ENCODE results near the gene PCYT1B.
A peak's percentile ranks its signal among the peaks of the same experiment; 100 is the strongest.
"Not testable (repeated sequence)": the region's sequence is repeated elsewhere in the genome, so short reads cannot be mapped to it uniquely, and the experiment has no call there.

Gene PCYT1B

GRCh38 chrX:24647257-24648058 is at the start of gene PCYT1B:
Gene PCYT1B (minus strand): TSS chrX:24647347. CDS start chrX:24647105, 242 bp downstream.
- FAIRE-seq: no peak

- no peak for FAIRE-seq
Observed at GRCh38 chrX:24696294-24696693, 49.1 kb upstream of the PCYT1B start.

GRCh38 chrX:24694825-24695224 is 47.7 kb upstream of the PCYT1B start:
- FAIRE-seq: no peak

DNA sequence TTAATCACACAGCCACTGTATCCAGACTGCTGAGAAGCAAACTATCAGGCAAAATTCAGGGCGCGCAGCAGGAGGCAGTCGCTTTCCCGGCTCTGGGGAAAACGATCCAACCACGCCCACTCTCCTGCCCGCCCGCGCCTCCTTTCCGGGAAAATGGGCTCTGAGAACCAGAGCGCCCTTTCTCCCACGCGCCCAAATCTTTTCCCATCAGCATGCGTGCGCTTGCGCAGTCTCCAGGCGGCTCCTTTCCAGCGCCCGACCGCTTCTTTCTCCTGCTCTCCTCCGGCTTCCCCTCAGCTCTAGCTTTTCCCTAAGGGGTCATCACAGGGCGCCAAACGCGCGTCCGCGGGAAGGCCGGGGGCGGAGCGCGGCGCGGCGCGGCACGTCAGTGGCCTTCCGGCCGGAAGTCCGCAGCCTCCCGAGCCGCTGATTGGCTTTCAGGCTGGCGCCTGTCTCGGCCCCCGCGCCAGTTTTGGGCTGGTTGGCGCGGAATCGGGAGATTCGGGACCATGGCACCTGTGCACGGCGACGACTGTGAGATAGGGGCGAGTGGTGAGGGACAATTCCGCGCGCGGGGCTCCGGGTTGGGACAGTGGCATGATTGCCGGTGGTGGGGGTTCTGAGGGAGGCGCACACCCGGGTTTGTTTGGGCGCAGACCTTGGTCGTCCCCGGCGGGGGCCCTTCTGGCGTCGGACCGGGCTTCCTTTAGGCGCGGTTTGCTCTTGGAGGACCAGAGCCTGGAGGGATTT is 46.5 kb upstream of the PCYT1B start, which contains the start of gene POLA1:
Gene POLA1 (plus strand): TSS at position 466 of the 750 bp plus-strand sequence. CDS start 44 bp downstream, at position 510.
- no peak for FAIRE-seq

DNA sequence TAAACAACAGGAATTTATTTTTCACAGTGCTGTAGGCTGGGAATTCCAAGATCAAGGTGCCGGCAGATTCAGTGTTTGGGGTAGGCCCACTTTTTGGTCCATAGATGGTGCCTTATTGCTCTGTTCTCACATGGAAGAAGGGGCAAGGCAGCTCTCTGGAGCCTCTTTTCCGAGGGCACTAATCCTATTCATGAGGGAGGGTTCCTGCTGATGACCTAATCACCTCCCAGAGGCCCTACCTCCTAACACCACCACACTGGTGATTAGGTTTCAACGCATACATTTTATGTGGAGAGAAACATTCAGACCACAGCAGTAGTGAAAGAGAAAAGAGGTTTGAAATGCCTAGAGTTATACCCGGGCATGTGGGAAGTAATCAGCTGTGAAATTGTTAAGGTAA is 45.2 kb upstream of the PCYT1B start:
- FAIRE-seq: no peak

- FAIRE-seq: no peak
Observed at GRCh38 chrX:24684048-24684447, 36.9 kb upstream of the PCYT1B start.

GRCh38 chrX:24682739-24683432 is 35.7 kb upstream of the PCYT1B start:
- no peak for FAIRE-seq

GRCh38 chrX:24676403-24677024 is 29.4 kb upstream of the PCYT1B start:
- FAIRE-seq: peak; percentile 92

DNA sequence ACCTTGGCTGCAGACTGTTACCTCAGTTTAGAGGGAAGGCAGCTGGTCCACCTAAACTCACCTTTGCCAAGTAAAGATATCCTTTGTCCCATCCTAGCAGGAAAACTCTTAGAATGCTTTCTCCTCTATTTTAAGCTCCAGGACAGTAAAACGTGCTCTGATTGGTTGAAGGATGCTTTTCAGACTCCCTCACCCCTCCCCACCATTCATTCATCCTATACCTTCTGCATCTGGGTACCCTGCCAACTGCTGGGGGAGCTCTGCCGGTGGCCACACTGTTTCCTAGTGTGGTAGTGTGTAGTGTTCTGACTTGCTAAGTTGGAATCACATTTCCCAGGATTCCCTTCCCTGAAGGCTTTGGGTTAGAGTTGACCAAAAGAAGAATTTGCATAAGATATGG is 26.3 kb upstream of the PCYT1B start:
- no peak for FAIRE-seq

DNA sequence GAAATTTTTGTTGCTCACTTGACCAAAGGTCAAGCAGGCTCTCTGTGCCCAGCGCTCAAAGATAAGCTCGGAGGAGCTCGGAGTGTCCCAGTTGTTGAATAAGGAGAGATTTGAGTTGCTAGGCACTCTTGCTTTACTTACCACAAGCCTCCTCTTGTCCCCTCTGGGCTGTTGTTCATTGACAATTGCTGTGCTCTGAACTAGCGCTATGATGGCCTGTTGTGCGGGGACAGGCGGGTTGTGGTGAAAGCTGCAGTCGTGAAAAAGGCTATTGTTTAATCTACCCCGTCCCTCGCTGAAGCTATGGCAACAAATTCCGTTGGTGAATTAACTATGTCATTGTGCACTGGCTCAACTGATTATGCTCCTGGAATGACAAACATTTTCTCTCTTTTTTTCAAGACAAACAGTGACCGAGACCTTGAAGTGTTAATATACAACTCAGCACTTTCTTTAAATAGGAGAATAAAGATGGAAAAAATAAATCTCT is 25.6 kb upstream of the PCYT1B start:
- FAIRE-seq: no peak

DNA sequence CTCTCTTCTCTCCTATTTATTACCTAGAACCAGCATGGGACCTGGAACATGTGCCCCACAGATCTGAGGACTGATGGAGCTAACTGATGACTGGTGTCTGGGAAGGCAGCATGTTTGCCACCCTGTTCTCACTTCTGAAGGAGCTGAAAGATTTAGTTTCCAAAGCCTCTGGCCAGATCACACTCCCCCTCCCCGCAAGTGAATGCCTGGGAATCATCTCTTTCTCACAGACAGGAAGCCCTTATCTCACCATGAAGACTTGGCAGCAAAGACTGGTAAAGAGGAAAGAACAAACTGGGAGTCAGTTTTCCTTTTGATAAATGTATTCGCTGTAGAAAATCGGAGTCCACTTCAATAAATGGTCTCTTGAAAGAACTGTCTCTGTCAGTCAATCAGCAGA is 21.0 kb upstream of the PCYT1B start:
- no peak for FAIRE-seq

DNA sequence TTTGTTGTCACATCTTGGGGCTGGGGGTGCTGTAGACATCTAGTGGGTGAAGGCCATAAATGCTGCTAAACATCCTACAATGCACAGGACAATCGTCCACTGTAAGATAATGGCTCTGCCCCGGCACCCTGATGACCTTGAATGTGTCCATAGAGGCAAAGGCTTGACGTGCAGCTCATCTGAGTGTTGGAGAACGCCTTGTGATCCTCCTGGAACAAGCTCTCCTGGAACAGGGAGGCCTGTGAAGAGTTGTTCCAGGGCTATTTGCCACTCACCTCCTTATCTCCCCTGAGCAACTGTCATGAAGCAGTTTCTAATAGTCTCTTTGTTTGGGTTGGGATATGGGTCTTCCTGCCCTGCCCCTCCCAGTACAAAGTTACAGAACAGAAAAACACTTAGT is 15.2 kb upstream of the PCYT1B start:
- no peak for FAIRE-seq

GRCh38 chrX:24661292-24661691 is 14.1 kb upstream of the PCYT1B start:
- no peak for FAIRE-seq

- FAIRE-seq: no peak
Observed at GRCh38 chrX:24659646-24660045, 12.5 kb upstream of the PCYT1B start.

GRCh38 chrX:24659106-24659505 is 12.0 kb upstream of the PCYT1B start:
- FAIRE-seq: no peak

DNA sequence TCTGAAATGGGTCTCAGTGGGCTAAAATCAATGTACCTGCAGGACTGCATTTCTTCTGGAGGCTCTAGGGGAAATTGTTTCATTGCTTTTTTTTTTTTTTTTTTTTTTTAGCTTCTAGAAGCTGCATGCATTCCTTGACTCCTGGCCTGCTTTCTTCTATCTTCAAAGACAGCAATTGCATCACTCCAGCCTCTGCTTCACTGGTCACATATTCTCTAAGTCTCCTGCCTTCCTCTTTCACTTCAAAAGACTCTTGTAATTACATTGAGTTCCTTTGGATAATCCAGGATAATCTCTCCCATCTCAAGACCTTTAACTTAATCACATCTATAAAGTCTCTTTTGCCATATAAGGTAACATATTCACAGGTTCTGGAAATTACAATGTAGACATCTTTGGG is 11.3 kb upstream of the PCYT1B start:
- no peak for FAIRE-seq

DNA sequence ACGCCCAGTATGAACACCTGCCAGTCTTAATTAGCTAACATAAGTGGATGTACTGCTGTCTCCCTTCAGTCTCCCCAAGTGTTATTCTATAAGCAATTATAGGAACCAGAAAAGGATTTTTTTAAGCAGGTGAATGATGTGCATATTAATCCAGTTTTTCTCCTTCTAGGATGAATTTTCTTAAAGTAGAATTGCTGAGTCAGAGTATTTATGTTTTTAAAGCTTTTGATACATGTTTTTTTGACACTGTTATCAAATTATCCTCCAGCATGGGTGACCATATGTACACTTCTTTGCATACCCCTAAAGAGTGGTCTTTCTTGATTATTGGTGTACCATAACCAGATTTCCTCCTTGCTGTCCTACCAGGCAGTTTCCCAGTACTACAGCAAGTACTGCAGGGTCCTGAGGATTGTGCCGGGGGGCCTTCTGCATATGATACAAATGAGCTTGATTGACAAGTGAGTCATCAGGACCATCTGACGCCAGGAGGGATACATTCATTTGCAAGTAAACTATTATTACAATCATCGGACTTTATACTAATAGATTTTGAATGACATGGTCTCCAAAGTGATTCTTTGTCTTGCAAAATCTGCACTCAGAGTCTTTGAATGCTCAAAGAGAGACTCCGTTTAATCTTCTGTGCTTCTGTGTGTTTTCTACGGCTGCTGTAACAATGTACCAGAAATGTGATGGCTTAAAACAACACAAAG is 10.7 kb upstream of the PCYT1B start:
- FAIRE-seq: no peak

- FAIRE-seq: not testable (repeated sequence)
Observed at GRCh38 chrX:24655679-24656078, 8.5 kb upstream of the PCYT1B start.

GRCh38 chrX:24651783-24652182 is 4.6 kb upstream of the PCYT1B start:
- no peak for FAIRE-seq

- FAIRE-seq: no peak
Observed at GRCh38 chrX:24648495-24648894, 1.3 kb upstream of the PCYT1B start.

DNA sequence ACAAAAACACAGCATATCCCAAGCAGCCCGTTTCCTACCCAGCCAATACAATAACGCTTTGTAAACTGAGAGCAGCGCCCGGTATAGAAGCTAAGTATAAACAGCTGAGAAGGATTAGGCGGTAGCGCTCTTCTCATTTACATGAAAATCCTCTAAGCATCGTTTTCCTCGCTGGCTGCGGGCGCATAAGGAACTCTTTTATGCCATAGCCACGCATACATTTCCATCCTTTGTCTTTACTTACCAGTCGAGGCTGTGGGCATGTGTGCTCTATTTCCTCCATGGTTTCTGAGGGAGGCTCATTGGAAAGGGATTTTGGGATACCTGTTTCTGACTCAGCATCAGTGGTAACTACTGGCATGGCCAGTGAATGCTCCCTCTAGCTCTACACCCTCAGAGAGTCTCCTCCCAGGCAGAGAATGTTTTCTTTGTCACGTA is 383 bp downstream of the PCYT1B start:
- no peak for FAIRE-seq

DNA sequence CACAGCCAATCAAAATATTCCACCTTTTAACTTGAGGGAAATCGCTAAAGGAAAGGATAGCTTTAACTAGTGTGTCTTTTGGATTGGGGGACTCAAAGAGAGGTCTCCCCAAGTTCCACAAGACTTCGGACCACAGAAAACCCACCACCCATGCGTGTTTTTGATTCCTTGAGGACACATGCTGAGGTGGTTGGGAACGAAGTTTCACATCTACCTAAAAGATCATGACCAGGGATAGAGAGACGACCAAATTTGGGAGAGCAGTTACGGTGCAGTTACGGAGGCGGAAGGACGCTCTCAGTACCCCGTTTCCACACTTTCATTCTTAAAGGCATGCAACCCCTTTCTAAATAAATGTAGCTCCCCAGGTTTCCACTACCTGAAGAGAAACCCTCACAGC is 1.1 kb downstream of the PCYT1B start:
- FAIRE-seq: no peak
